ENCODE data around the gene SLC35E1.

- TF ChIP-seq EZH2phosphoT487 (IDR thresholded peaks at IDR 0.05; ENCODE audit: unreplicated experiment) (no peak), NANOG (IDR thresholded peaks at IDR 0.05; ENCODE audit: borderline replicate concordance) (no peak), EZH2 (IDR thresholded peaks at IDR 0.05; ENCODE audit: low read depth, unreplicated experiment) (no peak), POLR2AphosphoS5 (IDR thresholded peaks at IDR 0.05; ENCODE audit: low read depth) (no peak), JUNB (IDR thresholded peaks at IDR 0.05; ENCODE audit: unreplicated experiment) (no peak), CREB1 (CRISPR knock-in tag; IDR thresholded peaks at IDR 0.05; ENCODE audit: low read depth) (no peak), ZNF331 (CRISPR knock-in tag; IDR thresholded peaks at IDR 0.05; ENCODE audit: low read depth) (no peak), STAT1 (IDR thresholded peaks at IDR 0.05; ENCODE audit: unreplicated experiment) (no peak)
- TF ChIP-seq, protein P1, sequence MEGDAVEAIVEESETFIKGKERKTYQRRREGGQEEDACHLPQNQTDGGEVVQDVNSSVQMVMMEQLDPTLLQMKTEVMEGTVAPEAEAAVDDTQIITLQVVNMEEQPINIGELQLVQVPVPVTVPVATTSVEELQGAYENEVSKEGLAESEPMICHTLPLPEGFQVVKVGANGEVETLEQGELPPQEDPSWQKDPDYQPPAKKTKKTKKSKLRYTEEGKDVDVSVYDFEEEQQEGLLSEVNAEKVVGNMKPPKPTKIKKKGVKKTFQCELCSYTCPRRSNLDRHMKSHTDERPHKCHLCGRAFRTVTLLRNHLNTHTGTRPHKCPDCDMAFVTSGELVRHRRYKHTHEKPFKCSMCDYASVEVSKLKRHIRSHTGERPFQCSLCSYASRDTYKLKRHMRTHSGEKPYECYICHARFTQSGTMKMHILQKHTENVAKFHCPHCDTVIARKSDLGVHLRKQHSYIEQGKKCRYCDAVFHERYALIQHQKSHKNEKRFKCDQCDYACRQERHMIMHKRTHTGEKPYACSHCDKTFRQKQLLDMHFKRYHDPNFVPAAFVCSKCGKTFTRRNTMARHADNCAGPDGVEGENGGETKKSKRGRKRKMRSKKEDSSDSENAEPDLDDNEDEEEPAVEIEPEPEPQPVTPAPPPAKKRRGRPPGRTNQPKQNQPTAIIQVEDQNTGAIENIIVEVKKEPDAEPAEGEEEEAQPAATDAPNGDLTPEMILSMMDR (conservative IDR thresholded peaks at IDR 0.05; ENCODE audit: low read depth in 2 of 2): no peak
- TF ChIP-seq, protein P2, sequence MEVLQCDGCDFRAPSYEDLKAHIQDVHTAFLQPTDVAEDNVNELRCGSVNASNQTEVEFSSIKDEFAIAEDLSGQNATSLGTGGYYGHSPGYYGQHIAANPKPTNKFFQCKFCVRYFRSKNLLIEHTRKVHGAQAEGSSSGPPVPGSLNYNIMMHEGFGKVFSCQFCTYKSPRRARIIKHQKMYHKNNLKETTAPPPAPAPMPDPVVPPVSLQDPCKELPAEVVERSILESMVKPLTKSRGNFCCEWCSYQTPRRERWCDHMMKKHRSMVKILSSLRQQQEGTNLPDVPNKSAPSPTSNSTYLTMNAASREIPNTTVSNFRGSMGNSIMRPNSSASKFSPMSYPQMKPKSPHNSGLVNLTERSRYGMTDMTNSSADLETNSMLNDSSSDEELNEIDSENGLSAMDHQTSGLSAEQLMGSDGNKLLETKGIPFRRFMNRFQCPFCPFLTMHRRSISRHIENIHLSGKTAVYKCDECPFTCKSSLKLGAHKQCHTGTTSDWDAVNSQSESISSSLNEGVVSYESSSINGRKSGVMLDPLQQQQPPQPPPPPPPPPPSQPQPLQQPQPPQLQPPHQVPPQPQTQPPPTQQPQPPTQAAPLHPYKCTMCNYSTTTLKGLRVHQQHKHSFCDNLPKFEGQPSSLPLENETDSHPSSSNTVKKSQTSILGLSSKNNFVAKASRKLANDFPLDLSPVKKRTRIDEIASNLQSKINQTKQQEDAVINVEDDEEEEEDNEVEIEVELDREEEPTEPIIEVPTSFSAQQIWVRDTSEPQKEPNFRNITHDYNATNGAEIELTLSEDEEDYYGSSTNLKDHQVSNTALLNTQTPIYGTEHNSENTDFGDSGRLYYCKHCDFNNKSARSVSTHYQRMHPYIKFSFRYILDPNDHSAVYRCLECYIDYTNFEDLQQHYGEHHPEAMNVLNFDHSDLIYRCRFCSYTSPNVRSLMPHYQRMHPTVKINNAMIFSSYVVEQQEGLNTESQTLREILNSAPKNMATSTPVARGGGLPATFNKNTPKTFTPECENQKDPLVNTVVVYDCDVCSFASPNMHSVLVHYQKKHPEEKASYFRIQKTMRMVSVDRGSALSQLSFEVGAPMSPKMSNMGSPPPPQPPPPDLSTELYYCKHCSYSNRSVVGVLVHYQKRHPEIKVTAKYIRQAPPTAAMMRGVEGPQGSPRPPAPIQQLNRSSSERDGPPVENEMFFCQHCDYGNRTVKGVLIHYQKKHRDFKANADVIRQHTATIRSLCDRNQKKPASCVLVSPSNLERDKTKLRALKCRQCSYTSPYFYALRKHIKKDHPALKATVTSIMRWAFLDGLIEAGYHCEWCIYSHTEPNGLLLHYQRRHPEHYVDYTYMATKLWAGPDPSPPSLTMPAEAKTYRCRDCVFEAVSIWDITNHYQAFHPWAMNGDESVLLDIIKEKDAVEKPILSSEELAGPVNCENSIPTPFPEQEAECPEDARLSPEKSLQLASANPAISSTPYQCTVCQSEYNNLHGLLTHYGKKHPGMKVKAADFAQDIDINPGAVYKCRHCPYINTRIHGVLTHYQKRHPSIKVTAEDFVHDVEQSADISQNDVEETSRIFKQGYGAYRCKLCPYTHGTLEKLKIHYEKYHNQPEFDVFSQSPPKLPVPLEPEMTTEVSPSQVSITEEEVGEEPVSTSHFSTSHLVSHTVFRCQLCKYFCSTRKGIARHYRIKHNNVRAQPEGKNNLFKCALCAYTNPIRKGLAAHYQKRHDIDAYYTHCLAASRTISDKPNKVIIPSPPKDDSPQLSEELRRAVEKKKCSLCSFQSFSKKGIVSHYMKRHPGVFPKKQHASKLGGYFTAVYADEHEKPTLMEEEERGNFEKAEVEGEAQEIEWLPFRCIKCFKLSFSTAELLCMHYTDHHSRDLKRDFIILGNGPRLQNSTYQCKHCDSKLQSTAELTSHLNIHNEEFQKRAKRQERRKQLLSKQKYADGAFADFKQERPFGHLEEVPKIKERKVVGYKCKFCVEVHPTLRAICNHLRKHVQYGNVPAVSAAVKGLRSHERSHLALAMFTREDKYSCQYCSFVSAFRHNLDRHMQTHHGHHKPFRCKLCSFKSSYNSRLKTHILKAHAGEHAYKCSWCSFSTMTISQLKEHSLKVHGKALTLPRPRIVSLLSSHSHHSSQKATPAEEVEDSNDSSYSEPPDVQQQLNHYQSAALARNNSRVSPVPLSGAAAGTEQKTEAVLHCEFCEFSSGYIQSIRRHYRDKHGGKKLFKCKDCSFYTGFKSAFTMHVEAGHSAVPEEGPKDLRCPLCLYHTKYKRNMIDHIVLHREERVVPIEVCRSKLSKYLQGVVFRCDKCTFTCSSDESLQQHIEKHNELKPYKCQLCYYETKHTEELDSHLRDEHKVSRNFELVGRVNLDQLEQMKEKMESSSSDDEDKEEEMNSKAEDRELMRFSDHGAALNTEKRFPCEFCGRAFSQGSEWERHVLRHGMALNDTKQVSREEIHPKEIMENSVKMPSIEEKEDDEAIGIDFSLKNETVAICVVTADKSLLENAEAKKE (CRISPR knock-in tag; IDR thresholded peaks at IDR 0.05): no peak
- TF ChIP-seq, protein P3, sequence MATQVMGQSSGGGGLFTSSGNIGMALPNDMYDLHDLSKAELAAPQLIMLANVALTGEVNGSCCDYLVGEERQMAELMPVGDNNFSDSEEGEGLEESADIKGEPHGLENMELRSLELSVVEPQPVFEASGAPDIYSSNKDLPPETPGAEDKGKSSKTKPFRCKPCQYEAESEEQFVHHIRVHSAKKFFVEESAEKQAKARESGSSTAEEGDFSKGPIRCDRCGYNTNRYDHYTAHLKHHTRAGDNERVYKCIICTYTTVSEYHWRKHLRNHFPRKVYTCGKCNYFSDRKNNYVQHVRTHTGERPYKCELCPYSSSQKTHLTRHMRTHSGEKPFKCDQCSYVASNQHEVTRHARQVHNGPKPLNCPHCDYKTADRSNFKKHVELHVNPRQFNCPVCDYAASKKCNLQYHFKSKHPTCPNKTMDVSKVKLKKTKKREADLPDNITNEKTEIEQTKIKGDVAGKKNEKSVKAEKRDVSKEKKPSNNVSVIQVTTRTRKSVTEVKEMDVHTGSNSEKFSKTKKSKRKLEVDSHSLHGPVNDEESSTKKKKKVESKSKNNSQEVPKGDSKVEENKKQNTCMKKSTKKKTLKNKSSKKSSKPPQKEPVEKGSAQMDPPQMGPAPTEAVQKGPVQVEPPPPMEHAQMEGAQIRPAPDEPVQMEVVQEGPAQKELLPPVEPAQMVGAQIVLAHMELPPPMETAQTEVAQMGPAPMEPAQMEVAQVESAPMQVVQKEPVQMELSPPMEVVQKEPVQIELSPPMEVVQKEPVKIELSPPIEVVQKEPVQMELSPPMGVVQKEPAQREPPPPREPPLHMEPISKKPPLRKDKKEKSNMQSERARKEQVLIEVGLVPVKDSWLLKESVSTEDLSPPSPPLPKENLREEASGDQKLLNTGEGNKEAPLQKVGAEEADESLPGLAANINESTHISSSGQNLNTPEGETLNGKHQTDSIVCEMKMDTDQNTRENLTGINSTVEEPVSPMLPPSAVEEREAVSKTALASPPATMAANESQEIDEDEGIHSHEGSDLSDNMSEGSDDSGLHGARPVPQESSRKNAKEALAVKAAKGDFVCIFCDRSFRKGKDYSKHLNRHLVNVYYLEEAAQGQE (IDR thresholded peaks at IDR 0.05; ENCODE audit: unreplicated experiment): no peak
These were observed 49.4 kb downstream of the SLC35E1 start for GRCh38 chr19:16522559-16523377.
